Measurements from ENCODE around the gene C5AR1. TPM values are rescaled to one million over a fixed set of nuclear protein-coding genes. Genes with fewer than 3 reads are reported as not detected.
"Not testable (repeated sequence)": the region's sequence is repeated elsewhere in the genome, so short reads cannot be mapped to it uniquely, and the experiment has no call there.

Gene C5AR1
- total RNA-seq, 2 experiments from 2014 or later = 1.4 to 1.8 TPM

DNA sequence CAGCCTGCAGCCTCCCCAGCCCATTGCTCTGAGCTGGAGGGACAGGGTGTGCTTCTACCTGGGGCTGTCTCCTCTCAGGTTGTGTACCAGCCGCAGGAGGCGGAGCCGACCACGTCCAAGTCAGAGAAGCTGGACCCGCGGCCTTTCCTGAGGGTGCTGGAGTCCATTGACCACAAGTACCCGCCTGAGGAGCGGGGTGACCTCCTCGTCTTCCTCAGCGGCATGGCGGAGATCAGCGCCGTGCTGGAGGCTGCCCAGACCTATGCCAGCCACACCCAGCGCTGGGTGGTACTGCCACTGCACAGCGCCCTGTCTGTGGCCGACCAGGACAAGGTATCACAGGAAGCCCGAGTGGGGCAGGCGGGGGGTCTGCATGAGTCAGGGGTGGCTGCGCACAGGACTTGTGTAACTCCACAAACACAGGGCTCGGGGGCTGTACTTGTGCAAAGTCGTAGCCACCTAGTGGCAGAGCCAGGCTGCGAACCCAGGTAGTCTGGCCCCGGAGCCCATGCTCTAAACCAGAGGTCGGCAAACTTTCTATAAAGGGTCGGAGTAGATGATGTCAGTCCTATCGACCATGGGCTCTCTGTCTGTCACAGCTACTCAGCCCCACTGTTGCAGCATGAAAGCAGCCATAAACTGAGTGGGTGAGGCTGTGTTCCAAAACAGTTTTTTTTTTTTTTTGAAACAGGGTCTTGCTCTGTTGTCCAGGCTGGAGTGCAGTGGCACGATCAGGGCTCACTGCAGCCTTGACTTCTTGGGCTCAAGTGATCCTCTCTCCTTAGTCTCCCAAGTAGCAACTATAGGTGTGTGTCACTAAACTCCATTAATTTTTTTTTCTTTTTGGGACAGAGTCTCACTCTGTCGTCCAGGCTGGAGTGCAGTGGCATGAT lies 48.4 kb downstream of the C5AR1 start:
- H3K9me3 Mint-ChIP-seq = no peaks in the 10 kb centered on the region
- DNase-seq = no peak
- no peak overlapping the region for H3K4me3 Mint-ChIP-seq
- H3K36me3 Mint-ChIP-seq = peaks cover 38% of the 10 kb centered on the region
- H3K27ac Mint-ChIP-seq = no peak overlapping the region
- H3K4me1 Mint-ChIP-seq = peaks cover 7% of the 10 kb centered on the region
- H3K27me3 Mint-ChIP-seq = no peaks in the 10 kb centered on the region

- no peaks in the 10 kb centered on the region for H3K9me3 Mint-ChIP-seq
- H3K27ac Mint-ChIP-seq = no peak overlapping the region
- H3K27me3 Mint-ChIP-seq = no peaks in the 10 kb centered on the region
- H3K4me1 Mint-ChIP-seq = peaks cover 5% of the 10 kb centered on the region
- DNase-seq = no peak
- H3K4me3 Mint-ChIP-seq = no peak overlapping the region
- H3K36me3 Mint-ChIP-seq = peaks cover 36% of the 10 kb centered on the region
These were observed 49.3 kb downstream of the C5AR1 start for GRCh38 chr19:47358936-47359335.

DNA sequence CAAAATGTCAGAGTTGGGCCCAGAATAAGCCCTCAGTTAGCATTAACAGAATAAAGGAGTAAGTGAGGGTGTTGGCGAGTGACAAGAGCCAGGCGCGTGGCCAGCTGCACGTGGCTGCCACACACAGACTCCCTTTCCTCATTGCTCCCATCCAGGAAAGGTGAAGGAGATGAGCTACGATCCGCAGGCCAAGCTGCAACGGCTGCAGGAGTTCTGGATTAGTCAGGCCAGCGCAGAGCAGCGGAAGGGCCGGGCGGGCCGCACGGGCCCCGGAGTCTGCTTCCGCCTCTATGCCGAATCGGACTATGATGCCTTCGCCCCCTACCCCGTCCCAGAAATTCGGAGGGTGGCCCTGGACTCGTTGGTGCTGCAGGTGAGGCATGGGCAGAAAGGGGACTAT lies 52.7 kb downstream of the C5AR1 start:
- Mint-ChIP-seq H3K27ac (no peak overlapping the region), H3K4me1 (no peaks in the 10 kb centered on the region), H3K9me3 (no peaks in the 10 kb centered on the region), H3K4me3 (no peak overlapping the region), H3K27me3 (no peaks in the 10 kb centered on the region), H3K36me3 (peaks cover 29% of the 10 kb centered on the region)
- no peak for DNase-seq

GRCh38 chr19:47363758-47364531 lies 54.3 kb downstream of the C5AR1 start:
- DNase-seq = no peak
- peaks cover 18% of the 10 kb centered on the region for H3K36me3 Mint-ChIP-seq

DNA sequence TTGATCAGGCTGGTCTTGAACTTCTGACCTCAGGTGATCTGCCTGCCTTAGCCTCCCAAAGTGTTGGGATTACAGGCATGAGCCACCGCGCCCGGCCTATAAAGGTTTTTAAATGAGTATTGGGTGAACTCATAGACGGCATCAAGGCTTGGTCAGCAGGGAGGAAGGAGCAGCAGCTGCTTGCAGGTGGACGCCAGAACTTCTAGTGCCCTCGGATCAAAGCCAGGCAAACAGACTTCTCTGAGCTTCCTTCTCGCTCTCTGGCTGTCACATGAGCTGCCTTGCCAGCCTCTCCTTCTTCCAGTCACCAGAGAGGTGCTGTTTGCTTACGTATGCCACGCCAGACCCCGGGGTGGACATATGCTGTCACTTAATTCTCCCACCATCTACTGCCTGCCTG lies 55.8 kb downstream of the C5AR1 start:
- not testable (repeated sequence) for H3K9me3 Mint-ChIP-seq, DNase-seq, H3K4me1 Mint-ChIP-seq, H3K4me3 Mint-ChIP-seq, H3K27ac Mint-ChIP-seq, H3K27me3 Mint-ChIP-seq
- H3K36me3 Mint-ChIP-seq = peaks cover 12% of the 10 kb centered on the region

More at GRCh38 chr19:47363758-47364531, 54.3 kb downstream of the C5AR1 start:
- no peaks in the 10 kb centered on the region for H3K4me1 Mint-ChIP-seq
- H3K4me3 Mint-ChIP-seq = no peak overlapping the region
- H3K27me3 Mint-ChIP-seq = no peaks in the 10 kb centered on the region
- no peaks in the 10 kb centered on the region for H3K9me3 Mint-ChIP-seq
- H3K27ac Mint-ChIP-seq = no peak overlapping the region

- Mint-ChIP-seq H3K9me3 (no peaks in the 10 kb centered on the region), H3K36me3 (peaks cover 7% of the 10 kb centered on the region), H3K27ac (no peak overlapping the region), H3K4me3 (no peak overlapping the region), H3K4me1 (no peaks in the 10 kb centered on the region), H3K27me3 (no peaks in the 10 kb centered on the region)
- no peak for DNase-seq
These were observed 60.5 kb downstream of the C5AR1 start for GRCh38 chr19:47370045-47370611.

DNA sequence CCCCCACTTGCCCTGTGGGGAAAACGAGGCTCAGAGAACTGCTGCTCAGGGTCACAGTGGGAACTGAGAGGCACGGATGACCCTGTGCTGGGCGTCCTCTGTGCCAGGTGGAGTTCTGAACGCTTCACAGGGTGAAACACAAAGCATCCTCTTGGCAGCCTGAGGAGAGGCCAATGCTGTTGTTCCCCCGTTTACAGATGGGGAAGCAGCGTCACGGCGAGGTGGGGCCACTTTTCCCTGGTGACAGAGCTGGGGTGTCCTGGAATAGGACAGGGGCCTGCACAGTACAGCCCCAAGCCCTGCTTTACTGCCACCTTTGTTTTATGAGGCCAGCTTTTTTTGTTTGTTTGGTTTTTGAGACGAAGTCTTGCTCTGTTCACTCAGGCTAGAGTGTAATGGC lies 61.6 kb downstream of the C5AR1 start:
- H3K4me3 Mint-ChIP-seq = no peak overlapping the region
- H3K27me3 Mint-ChIP-seq = no peaks in the 10 kb centered on the region
- peaks cover 10% of the 10 kb centered on the region for H3K36me3 Mint-ChIP-seq
- no peaks in the 10 kb centered on the region for H3K4me1 Mint-ChIP-seq
- no peaks in the 10 kb centered on the region for H3K9me3 Mint-ChIP-seq
- no peak overlapping the region for H3K27ac Mint-ChIP-seq
- DNase-seq = no peak

Other genes starting within 250 kb of the C5AR1 start
- gene ZC3H4, start 196.1 kb upstream of the C5AR1 start, total RNA-seq = 100 to 1,000 TPM; 103 to 110 TPM
- 100 to 1,000 TPM; 141 to 149 TPM for gene SAE1, start 179.0 kb upstream of the C5AR1 start, total RNA-seq
- gene BBC3, start 78.7 kb upstream of the C5AR1 start, total RNA-seq = 10 to 100 TPM; 12.5 to 13.3 TPM
- gene CCDC9, start 53.3 kb upstream of the C5AR1 start, total RNA-seq = 10 to 100 TPM; 28.4 to 29.3 TPM
- gene INAFM1, start 35.0 kb upstream of the C5AR1 start, total RNA-seq = 10 to 100 TPM in 1 of 2 experiments, 1 to 10 TPM in 1; 9.8 to 10.6 TPM
- not detected for gene C5AR2, start 22.3 kb downstream of the C5AR1 start, total RNA-seq
- 10 to 100 TPM; 17.4 to 19.5 TPM for gene DHX34, start 39.5 kb downstream of the C5AR1 start, total RNA-seq
- gene MEIS3, start 109.7 kb downstream of the C5AR1 start, total RNA-seq = not detected
- gene SLC8A2, start 162.0 kb downstream of the C5AR1 start, total RNA-seq = under 1 TPM; 0.37 to 0.38 TPM
- gene KPTN, start 174.4 kb downstream of the C5AR1 start, total RNA-seq = 10 to 100 TPM; 12.4 to 13.4 TPM
- gene NAPA, start 205.2 kb downstream of the C5AR1 start, total RNA-seq = 10 to 100 TPM; 65.6 to 69.2 TPM

All from activated naive CD8-positive, alpha-beta T cell treated with anti-CD3 and anti-CD28 coated beads for 36 hours (primary cell).